B cell (primary cell): Measurements from ENCODE around the gene CORO2B.

Source experiments
- CTCF ChIP-seq: fragments of 200-600 bp; IDR thresholded peaks from one replicate; pipeline ENCODE4 v1.8.0; 2022; ENCODE audit warnings: antibody characterized with exemption, mild to moderate bottlenecking
- EZH2 ChIP-seq: IDR thresholded peaks from 2 replicates; pipeline ENCODE4 v1.6.1; 2012; ENCODE audit warnings: borderline replicate concordance, low read depth, mild to moderate bottlenecking, moderate library complexity, low read length; ENCODE audit not compliant: insufficient read depth, poor library complexity, severe bottlenecking

- no peak for TF ChIP-seq CTCF
- no peak for TF ChIP-seq EZH2
Measured at GRCh38 chr15:68627476-68627875, 48.7 kb downstream of the CORO2B start.
